DND-41 (cell line): ENCODE measurements around the gene PRR23E.

ENCODE experiments used
- ATAC-seq: fragments of 200-7000 bp; cut with Tn5 transposase; 3 replicates; pipeline ENCODE4 v1.9.1; 2021; ENCODE audit warnings: low read depth; ENCODE audit not compliant: insufficient read depth
- DNase-seq: peaks from one replicate; pipeline ENCODE4 v3.0.0-alpha.2; 2020
- H2AFZ ChIP-seq: 2 replicates; pipeline ENCODE4 v1.6.0; 2012; ENCODE audit warnings: low read depth, low read length
- H3K27ac ChIP-seq: 2 replicates; pipeline ENCODE4 v1.5.1; 2012; ENCODE audit warnings: low read length, inconsistent platforms
- H3K27me3 ChIP-seq: fragments of 200-600 bp; sonication (generic); 2 replicates; pipeline ENCODE4 v1.6.0; 2012; ENCODE audit warnings: low read length, mild to moderate bottlenecking, inconsistent platforms; ENCODE audit not compliant: insufficient read depth, poor library complexity
- H3K36me3 ChIP-seq: 2 replicates; pipeline ENCODE4 v1.5.1; 2012; ENCODE audit warnings: low read length, inconsistent platforms; ENCODE audit not compliant: insufficient read depth
- H3K4me1 ChIP-seq: 2 replicates; pipeline ENCODE4 v1.5.1; 2012; ENCODE audit warnings: mild to moderate bottlenecking, low read length; ENCODE audit not compliant: insufficient read depth
- H3K4me2 ChIP-seq: 2 replicates; pipeline ENCODE4 v1.6.0; 2012; ENCODE audit warnings: mild to moderate bottlenecking, moderate library complexity, low read length, inconsistent platforms; ENCODE audit not compliant: insufficient read depth
- H3K4me3 ChIP-seq, 2 experiments: fragments of 200-600 bp in 1 of 2; shearing (Covaris generic) in 1 of 2; 2 replicates each; pipeline ENCODE4 v1.5.1; 2012 to 2016; ENCODE audit warnings: inconsistent platforms in 2 of 2, low read length in 2 of 2, mild to moderate bottlenecking in 2 of 2, low read depth in 1 of 2, moderate library complexity in 1 of 2
- H3K79me2 ChIP-seq: 2 replicates; pipeline ENCODE4 v1.6.0; 2012; ENCODE audit warnings: low read length, inconsistent platforms; ENCODE audit not compliant: insufficient read depth
- H3K9ac ChIP-seq: 2 replicates; pipeline ENCODE4 v1.6.0; 2012; ENCODE audit warnings: low read depth, mild to moderate bottlenecking, inconsistent platforms, low read length, moderate library complexity
- H3K9me3 ChIP-seq: 2 replicates; pipeline ENCODE4 v1.5.1; 2012; ENCODE audit warnings: low read length, moderate library complexity, mild to moderate bottlenecking, inconsistent platforms; ENCODE audit not compliant: insufficient read depth, severe bottlenecking
- H4K20me1 ChIP-seq: 2 replicates; pipeline ENCODE4 v1.6.0; 2012; ENCODE audit warnings: low read length; ENCODE audit not compliant: insufficient read depth
- EZH2 ChIP-seq: IDR thresholded peaks from 3 replicates; pipeline ENCODE4 v1.6.1; 2012; ENCODE audit warnings: borderline replicate concordance, low read depth, mild to moderate bottlenecking, moderate library complexity, low read length, inconsistent platforms; ENCODE audit not compliant: severe bottlenecking
- TF ChIP-seq, protein P1 (sequence below): IDR thresholded peaks from 2 replicates; pipeline ENCODE4 v1.5.1; 2012; ENCODE audit warnings: borderline replicate concordance, low read length, moderate library complexity, mild to moderate bottlenecking; ENCODE audit not compliant: poor library complexity, severe bottlenecking; ENCODE audit errors: extremely low read depth

PRR23E gene

GRCh38 chr3:127209155-127209839 lies 16.4 kb downstream of the PRR23E start:
- H3K4me2 ChIP-seq, result no peak overlapping the region
- no peaks in the 10 kb centered on the region for H4K20me1 ChIP-seq
- H3K27ac ChIP-seq, result no peak overlapping the region
- TF ChIP-seq EZH2, result no peak
- peaks cover 15% of the 10 kb centered on the region for H3K4me1 ChIP-seq
- no peaks in the 10 kb centered on the region for H3K27me3 ChIP-seq
- H3K4me3 ChIP-seq, result no peak overlapping the region
- H3K79me2 ChIP-seq, result no peaks in the 10 kb centered on the region
- H2AFZ ChIP-seq, result no peak overlapping the region
- H3K36me3 ChIP-seq, result no peaks in the 10 kb centered on the region
- ATAC-seq (no peak), DNase-seq (no peak)
- no peak overlapping the region for H3K9ac ChIP-seq
- H3K9me3 ChIP-seq, result no peaks in the 10 kb centered on the region

DNA sequence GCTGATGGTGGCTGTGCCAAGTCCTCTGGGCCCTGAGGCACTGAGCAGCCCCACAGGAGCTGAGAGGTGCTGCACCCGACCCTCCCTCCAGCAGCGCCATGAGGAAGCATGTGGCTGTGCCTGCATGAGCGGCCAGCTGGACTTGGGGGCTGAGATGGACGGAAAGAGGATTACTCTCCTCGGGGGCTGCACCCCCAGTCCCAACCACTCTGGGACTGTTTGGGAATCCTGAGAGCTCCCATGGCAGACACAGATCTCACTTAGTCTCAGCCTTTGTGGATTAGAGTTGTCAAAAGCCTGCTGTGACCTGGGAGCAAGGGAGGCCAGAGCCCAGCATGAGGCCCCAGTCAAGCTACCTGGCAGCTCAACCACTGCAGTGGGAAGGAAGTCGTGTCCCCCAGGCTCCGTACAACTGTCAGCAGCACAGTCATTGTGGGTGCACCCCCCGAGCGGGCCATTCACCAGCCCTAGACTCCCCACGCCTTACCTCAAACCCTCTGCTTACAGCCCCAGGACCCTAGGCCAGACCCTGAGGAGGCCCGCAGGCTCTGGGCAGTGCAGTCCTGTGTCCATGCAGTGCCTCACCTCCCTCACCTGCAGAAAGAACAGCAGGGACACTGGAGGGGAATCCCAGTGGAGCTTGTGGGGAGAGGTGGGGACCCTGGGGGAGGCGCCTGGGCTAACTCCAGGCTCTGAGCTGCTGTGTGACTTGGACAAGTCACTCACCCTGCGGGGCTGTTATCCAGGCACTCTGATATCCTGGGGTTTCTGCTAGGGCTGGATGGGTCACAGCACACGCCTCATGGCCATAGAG lies 17.1 kb downstream of the PRR23E start:
- no peak for ATAC-seq

DNA sequence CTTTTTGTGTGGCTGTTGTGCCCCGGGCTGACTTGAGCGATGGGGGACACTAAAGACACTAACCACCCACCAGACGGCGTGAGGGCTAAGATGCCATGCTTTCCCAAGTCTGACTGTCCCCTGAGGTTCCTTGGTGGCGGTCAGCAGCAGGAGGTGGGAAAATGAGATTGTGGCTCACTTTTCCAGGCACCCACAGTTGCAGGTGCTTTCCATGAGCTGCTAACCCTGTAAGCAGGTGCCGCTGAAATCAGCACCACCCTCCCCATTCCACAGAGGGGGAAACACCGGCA lies 17.7 kb downstream of the PRR23E start:
- Histone ChIP-seq H4K20me1 (no peaks in the 10 kb centered on the region), H3K36me3 (no peaks in the 10 kb centered on the region), H3K4me3 (no peak overlapping the region), H3K27ac (no peak overlapping the region), H2AFZ (no peak overlapping the region), H3K79me2 (no peaks in the 10 kb centered on the region), H3K4me1 (peaks cover 28% of the 10 kb centered on the region), H3K9me3 (no peaks in the 10 kb centered on the region), H3K9ac (no peak overlapping the region), H3K27me3 (no peaks in the 10 kb centered on the region), H3K4me2 (no peak overlapping the region)
- DNase-seq (no peak), ATAC-seq (no peak)
- no peak for TF ChIP-seq EZH2
- TF ChIP-seq, protein P1, sequence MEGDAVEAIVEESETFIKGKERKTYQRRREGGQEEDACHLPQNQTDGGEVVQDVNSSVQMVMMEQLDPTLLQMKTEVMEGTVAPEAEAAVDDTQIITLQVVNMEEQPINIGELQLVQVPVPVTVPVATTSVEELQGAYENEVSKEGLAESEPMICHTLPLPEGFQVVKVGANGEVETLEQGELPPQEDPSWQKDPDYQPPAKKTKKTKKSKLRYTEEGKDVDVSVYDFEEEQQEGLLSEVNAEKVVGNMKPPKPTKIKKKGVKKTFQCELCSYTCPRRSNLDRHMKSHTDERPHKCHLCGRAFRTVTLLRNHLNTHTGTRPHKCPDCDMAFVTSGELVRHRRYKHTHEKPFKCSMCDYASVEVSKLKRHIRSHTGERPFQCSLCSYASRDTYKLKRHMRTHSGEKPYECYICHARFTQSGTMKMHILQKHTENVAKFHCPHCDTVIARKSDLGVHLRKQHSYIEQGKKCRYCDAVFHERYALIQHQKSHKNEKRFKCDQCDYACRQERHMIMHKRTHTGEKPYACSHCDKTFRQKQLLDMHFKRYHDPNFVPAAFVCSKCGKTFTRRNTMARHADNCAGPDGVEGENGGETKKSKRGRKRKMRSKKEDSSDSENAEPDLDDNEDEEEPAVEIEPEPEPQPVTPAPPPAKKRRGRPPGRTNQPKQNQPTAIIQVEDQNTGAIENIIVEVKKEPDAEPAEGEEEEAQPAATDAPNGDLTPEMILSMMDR, result no peak

More for the DNA sequence above, 17.1 kb downstream of the PRR23E start:
- TF ChIP-seq EZH2, result no peak
- TF ChIP-seq, protein P1, result no peak
- Histone ChIP-seq H3K9me3 (no peaks in the 10 kb centered on the region), H4K20me1 (no peaks in the 10 kb centered on the region), H3K4me2 (no peak overlapping the region), H3K36me3 (no peaks in the 10 kb centered on the region), H3K9ac (no peak overlapping the region), H3K79me2 (no peaks in the 10 kb centered on the region), H3K4me3 (no peak overlapping the region), H2AFZ (no peak overlapping the region), H3K27me3 (no peaks in the 10 kb centered on the region), H3K27ac (no peak overlapping the region), H3K4me1 (peaks cover 22% of the 10 kb centered on the region)
- DNase-seq, result no peak
